Tibial artery (tissue), 4 donors: ENCODE results near the gene KCNQ1.
A peak's percentile ranks its signal among the peaks of the same experiment; 100 is the strongest.

Source experiments
- DNase-seq, 2 donors: peaks; one replicate each; pipeline ENCODE4 v3.0.0-alpha.2; 2019
- H3K27ac ChIP-seq, 2 donors: fragments of 200-600 bp; sonication (generic) in 1 of 2; 1 replicate in 1 of 2; 2 replicates in 1 of 2; pipeline ENCODE4 v1.5.1; 2018 to 2019; ENCODE audit warnings: mild to moderate bottlenecking in 1 of 2
- H3K27me3 ChIP-seq, 2 donors: fragments of 200-600 bp; sonication (generic) in 1 of 2; one replicate each; pipeline versions ENCODE4 v1.5.1 to v1.6.0; 2016 to 2019
- H3K36me3 ChIP-seq, 3 donors: fragments of 200-600 bp; sonication (generic) in 2 of 3; one replicate each; pipeline ENCODE4 v1.5.1; 2016 to 2019; ENCODE audit warnings: mild to moderate bottlenecking in 2 of 3
- H3K4me1 ChIP-seq, 4 donors: fragments of 200-600 bp; sonication (generic) in 2 of 4; 1 replicate in 3 of 4; 2 replicates in 1 of 4; pipeline ENCODE4 v1.5.1; 2016 to 2019
- H3K4me3 ChIP-seq, 2 donors: fragments of 200-600 bp; sonication (generic) in 1 of 2; 1 replicate in 1 of 2; 2 replicates in 1 of 2; pipeline ENCODE4 v1.5.1; 2018 to 2019; ENCODE audit warnings: mild to moderate bottlenecking in 2 of 2
- H3K9me3 ChIP-seq, 3 donors: fragments of 200-600 bp; sonication (generic) in 1 of 3; one replicate each; pipeline ENCODE4 v1.5.1; 2016 to 2019
- intact Hi-C: fragments of 100-400 bp; cut with DNase I; formaldehyde crosslinking; loops from one replicate; pipeline ENCODE4 v1.15.0; 2023; ENCODE audit warnings: low total_unique reads
- TF ChIP-seq, protein P1 (sequence below), 2 experiments: fragments of 200-600 bp in 1 of 2; fragments of 450-650 bp in 1 of 2; IDR thresholded peaks; one replicate each; pipeline ENCODE4 v1.5.1; 2017 to 2019; ENCODE audit warnings: antibody characterized with exemption in 2 of 2, mild to moderate bottlenecking in 1 of 2, moderate library complexity in 1 of 2

KCNQ1 gene

DNA sequence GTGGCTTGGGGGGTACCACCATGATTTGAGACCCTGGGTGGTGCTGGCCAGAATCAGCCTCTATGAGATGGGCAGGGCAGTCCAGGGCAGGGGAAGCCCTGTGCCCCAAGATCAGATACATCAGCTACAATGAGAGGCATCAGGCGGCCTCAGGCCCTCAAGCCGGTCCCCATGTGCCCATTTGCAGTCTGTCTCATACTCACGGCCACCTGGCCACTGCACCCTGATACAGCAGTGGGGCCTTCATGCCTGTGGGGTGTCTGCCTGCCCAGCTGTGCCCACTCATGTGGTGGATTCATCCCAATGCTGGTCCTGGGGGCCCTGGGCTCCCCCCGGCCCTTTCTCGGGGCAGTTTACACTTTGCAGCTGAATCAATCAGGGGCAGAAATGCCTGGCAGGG lies 297.4 kb downstream of the KCNQ1 start:
- Histone ChIP-seq H3K36me3 (no peaks in the 10 kb centered on the region), H3K27ac (no peak overlapping the region), H3K4me3 (no peak overlapping the region), H3K4me1 (peaks cover 0 to 4% (median 0%) of the 10 kb centered on the region in 4 donors), H3K27me3 (peaks cover 0 to 4% of the 10 kb centered on the region in 2 donors), H3K9me3 (no peaks in the 10 kb centered on the region)
- TF ChIP-seq, protein P1, sequence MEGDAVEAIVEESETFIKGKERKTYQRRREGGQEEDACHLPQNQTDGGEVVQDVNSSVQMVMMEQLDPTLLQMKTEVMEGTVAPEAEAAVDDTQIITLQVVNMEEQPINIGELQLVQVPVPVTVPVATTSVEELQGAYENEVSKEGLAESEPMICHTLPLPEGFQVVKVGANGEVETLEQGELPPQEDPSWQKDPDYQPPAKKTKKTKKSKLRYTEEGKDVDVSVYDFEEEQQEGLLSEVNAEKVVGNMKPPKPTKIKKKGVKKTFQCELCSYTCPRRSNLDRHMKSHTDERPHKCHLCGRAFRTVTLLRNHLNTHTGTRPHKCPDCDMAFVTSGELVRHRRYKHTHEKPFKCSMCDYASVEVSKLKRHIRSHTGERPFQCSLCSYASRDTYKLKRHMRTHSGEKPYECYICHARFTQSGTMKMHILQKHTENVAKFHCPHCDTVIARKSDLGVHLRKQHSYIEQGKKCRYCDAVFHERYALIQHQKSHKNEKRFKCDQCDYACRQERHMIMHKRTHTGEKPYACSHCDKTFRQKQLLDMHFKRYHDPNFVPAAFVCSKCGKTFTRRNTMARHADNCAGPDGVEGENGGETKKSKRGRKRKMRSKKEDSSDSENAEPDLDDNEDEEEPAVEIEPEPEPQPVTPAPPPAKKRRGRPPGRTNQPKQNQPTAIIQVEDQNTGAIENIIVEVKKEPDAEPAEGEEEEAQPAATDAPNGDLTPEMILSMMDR (IDR thresholded peaks at IDR 0.05) = no peak
- intact Hi-C loops = no loop called here
- peak in 1 of 2 donors; percentile 50 for DNase-seq

DNA sequence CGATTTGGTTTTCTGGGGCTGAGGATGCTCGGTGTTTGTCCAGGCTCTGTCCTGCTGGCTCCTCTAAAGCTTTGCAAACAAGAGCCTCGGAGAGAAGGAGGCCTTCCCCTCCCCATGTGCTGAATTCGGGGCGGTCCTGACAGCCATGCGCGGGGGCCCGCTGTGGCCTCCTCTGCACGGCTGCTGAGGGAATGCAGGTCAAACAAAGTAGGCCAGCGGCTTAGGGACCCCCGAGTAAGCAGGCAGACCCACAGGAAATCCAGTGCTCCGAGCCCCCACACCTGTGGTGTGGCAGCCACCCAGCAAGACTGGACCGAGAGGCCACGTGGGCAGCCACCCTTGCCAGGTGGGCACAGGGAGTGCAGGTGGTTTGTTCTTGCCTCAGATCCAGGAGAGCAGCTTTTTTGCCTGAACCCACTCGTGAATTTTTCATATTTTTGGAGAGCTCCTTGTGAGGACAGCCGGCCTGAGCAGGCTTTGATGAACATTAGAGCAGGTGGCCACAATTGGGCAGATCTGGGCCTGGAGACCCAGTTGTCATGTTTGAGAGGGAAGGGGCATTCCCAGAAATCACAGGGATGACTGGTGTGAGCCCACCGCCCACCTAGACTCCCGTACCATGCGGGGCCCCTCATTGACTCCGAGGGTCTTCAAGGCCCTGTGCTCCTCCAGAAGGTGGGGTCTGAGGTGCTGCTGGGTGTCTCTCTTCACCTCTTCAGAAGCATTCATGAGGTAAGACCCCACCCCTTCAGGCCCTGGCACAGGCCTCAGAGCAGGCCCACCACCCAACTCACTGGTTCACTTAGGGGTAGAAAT lies 298.0 kb downstream of the KCNQ1 start:
- Histone ChIP-seq H3K36me3 (no peaks in the 10 kb centered on the region), H3K4me3 (no peak overlapping the region), H3K27ac (no peak overlapping the region), H3K9me3 (no peaks in the 10 kb centered on the region), H3K27me3 (peaks cover 0 to 6% of the 10 kb centered on the region in 2 donors), H3K4me1 (peaks cover 0 to 10% (median 0%) of the 10 kb centered on the region in 4 donors)
- intact Hi-C loops = no loop called here
- peak in 1 of 2 donors; percentile 54 for DNase-seq
- TF ChIP-seq, protein P1 (IDR thresholded peaks at IDR 0.05) = no peak

DNA sequence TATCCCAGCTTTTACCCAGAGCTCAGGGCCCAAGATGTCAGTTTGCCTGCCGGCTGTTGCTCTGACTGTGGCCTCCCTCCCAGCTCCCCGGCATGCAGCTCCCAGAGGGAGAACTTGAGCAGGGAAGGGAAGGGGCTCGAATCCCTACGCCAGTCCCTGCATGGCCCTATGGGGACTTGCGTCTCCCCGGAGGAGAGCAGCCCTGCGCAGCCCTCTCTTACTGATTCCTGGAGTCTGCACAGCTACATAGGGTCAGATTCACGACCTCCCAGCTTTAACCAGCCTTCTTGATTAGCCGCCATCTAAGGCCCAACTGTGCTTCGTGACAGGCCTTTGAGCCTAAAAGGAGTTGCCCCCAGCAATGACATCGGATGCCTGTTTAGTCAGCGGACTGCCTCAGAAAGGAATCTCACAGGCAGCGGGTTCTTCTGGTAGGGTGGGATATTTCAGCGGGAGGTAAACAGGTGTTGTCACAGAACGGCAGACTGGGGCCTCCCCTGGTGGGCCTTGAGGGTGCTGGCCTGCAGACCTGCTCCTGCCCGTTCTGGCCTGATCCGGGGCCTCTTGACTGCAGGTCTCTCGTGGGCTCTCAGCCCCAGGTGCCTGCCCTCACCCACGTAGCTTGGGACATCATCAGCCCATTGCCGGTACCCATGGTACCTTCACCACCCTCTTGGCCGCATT lies 298.8 kb downstream of the KCNQ1 start:
- intact Hi-C loops = no loop called here
- DNase-seq = peak in 1 of 2 donors; percentile 58
- H3K36me3 ChIP-seq = no peaks in the 10 kb centered on the region
- TF ChIP-seq, protein P1 (IDR thresholded peaks at IDR 0.05) = no peak
- H3K4me3 ChIP-seq = no peak overlapping the region
- H3K9me3 ChIP-seq = no peaks in the 10 kb centered on the region
- H3K27ac ChIP-seq = no peak overlapping the region
- H3K4me1 ChIP-seq = peaks cover 0 to 11% (median 0%) of the 10 kb centered on the region in 4 donors
- H3K27me3 ChIP-seq = peaks cover 0 to 13% of the 10 kb centered on the region in 2 donors

DNA sequence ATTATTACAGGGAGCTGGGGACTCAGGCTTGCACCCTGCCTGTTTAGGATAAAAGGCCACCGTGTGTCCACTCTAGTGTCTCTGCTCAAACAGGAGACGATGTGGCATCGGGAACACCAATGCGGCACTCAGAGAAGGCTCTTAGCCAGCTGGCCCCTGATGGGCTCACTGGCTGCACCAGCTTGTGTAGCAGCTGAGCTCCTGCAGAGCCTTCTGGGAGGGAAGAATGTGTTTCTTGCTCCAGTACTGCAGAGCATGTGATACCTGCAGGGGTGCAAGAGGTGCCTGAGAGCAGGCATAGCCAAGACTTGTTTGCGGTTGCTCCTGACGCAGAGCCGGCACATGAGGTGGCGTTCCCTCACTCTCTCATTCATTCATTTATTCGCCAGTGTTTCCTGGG lies 299.4 kb downstream of the KCNQ1 start:
- intact Hi-C loops = no loop called here
- TF ChIP-seq, protein P1 (IDR thresholded peaks at IDR 0.05) = no peak
- Histone ChIP-seq H3K4me3 (no peak overlapping the region), H3K4me1 (peaks cover 0 to 11% (median 0%) of the 10 kb centered on the region in 4 donors), H3K27me3 (peaks cover 0 to 15% of the 10 kb centered on the region in 2 donors), H3K27ac (no peak overlapping the region), H3K36me3 (no peaks in the 10 kb centered on the region), H3K9me3 (no peaks in the 10 kb centered on the region)
- peak in 1 of 2 donors; percentile 28 for DNase-seq

DNA sequence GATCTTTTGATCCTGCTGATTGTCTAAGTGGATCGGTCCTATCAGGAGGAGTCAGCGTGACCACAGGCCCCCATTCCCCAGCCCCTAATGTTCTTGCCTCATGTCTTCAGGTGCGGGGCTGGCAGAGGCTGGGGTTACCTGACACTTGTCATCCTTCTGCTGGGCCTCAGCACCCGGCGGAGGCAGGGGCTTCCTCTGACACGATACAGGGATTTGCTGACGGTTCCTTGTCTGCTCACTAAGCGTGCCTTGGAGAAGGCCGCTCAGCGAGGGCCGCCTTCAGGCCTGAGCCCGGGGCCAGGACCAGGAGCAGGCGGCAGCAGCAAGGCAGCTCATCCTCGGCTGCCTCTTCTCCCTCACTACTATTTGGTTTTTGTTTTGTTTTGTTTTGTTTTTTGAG lies 300.7 kb downstream of the KCNQ1 start:
- TF ChIP-seq, protein P1 (IDR thresholded peaks at IDR 0.05) = no peak
- intact Hi-C loops = no loop called here
- peak in 1 of 2 donors; percentile 44 for DNase-seq
- Histone ChIP-seq H3K4me1 (peaks cover 0 to 13% (median 0%) of the 10 kb centered on the region in 4 donors), H3K27me3 (peaks cover 0 to 15% of the 10 kb centered on the region in 2 donors), H3K4me3 (no peak overlapping the region), H3K9me3 (no peaks in the 10 kb centered on the region), H3K27ac (no peak overlapping the region), H3K36me3 (no peaks in the 10 kb centered on the region)
